Stimulated activated CD4-positive, alpha-beta T cell treated with anti-CD3 and anti-CD28 coated beads, Interleukin-12 subunit alpha, Interleukin-12 subunit beta, amount 100 ng/mL, for 48 hours (primary cell): ENCODE results near the gene EVC.

Experiments
- DNase-seq, 3 donors: peaks; one replicate each; pipeline ENCODE4 v3.0.0-alpha.2; 2020; ENCODE audit warnings: low read depth in 2 of 3, low spot score in 1 of 3

EVC gene

DNA sequence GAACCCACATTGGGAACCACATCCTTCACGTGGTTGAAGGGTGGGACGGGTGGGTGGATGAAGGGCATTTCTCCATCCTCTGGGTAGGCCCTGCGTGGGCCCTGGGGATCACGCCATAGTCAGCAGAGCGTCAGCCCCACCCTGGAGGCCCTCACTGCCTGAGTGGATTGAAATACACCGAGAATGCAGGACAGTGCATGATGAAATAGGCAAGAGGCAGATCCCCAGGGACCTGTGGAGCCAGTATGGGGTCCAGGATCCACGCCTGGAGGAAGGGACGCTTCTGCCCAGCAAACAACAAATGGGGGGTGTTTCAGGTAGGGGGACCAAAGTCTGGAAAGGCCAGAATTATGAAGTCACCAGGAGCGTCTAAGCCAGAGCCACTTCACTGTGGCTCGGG lies 19.4 kb downstream of the EVC start:
- DNase-seq, result no peak

DNA sequence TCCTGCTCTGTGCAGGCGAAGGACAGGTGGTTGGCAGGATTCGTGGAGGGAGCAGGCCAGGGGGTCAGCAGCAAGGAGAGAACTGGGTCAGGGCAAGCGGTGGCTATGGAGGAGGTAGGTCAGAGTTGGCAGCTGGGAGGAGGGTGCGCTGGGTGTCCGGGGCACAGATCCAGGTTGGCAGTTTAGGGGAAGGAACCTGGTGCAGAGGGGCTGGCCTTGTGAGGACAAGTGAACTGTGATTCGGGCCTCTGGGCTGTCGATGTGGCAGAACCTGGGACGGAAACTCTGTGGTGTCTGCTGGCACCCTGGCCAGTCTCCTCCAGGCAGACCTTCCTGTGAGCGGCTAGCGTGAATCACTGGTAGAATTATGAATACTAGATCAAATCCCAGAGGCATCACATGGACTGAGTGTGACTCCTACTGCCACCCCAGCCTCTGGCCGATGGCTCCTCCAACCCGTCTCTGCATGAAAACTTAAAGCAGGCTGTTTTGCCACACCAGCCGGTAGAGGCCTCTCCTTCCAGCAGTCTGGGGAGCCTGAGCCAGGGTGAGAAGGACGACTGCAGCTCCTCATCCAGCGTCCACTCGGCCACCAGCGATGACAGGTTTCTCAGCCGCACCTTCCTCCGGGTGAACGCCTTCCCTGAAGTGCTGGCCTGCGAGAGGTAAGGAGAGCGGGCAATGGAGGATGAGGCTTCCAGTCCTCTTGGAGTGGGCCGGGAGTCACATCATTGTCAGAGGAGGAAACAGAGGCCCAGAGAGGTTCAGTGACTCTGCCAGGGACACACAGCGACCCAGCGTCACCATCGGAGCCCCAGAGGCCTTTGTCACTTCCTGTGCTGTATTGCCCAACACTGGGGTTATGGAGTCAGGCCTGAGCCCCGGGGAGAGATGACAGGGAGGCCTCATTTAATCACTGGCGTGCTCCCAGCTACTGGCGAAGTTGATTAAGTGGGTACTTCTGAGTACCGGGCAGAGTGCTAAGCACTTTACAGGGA lies 20.3 kb downstream of the EVC start:
- no peak for DNase-seq

DNA sequence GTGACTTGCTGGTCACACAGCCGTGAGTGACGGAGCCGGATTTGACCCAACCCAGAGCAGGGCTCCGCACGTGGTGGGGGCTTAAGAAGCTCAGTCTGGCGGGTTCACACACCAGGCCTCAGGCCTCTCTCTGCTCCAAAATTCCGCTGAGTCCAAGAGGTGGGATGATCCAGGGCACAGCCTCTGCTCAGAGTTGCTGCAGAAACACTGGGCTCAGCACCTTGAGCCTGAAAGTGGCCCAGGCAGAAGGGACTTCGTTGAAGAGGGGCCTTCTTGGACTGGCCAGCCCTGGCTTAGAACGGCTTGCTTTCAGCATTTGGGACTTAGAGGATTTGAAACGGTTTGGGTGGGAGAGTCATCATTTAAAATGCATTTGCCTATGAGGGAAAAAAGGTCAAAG lies 21.2 kb downstream of the EVC start:
- no peak for DNase-seq

DNA sequence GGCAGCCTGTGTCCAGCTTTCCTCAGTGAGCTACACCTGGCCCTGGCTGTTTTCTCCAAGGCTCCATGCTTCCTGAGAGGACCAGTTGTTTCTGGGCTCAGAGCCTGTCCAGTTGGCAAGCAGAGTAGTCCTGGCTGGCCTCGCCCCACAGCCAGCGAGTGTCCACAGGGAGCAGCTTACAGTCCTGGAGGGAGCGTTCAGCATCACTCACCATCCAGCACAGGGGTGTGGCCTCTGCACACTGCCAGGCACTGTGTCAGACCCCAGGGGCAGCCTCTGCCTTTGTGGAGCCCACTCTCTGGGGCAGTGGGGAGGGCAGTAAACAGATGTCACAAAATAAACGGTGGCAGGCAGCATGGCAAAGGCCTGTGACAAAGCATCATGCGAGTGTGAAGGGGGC lies 23.9 kb downstream of the EVC start:
- no peak for DNase-seq

DNA sequence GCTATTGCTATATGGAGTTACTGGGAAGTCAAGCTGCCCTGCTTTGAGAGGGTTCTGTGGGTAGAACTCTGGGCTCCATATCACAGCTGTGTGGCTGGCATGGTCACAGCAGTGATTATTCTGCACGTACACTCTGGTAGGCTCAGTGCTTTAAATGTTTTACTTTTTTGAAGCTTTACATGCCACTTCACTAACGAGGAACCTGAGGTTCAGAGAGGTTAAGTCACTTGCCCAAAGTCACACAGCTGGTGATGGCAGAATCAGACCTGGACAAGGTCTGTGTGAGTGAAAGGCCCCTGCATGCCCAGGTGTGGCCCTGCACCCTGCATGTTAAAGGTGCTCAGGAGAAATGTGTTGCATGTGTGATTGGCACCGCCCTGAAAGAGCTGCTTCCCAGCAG lies 24.5 kb downstream of the EVC start:
- DNase-seq, result no peak

DNA sequence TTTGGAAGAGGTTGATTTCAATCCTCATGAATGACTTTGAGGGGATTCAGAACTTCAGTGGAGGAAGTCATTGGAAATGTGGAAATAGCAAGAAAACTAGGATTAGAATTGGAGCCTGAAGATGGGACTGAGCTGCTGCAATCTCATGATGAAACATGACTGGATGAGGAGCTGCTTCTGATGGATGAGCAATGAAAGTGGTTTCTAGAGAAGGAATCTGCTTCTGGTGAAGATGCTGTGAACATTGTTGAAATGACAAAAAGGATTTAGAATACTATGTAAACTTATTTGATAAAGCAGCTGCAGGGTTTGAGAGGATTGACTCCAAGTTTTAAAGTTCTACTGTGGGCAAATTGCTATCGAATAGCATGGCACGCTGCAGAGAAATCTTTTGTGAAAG lies 27.1 kb downstream of the EVC start:
- DNase-seq, result no peak

DNA sequence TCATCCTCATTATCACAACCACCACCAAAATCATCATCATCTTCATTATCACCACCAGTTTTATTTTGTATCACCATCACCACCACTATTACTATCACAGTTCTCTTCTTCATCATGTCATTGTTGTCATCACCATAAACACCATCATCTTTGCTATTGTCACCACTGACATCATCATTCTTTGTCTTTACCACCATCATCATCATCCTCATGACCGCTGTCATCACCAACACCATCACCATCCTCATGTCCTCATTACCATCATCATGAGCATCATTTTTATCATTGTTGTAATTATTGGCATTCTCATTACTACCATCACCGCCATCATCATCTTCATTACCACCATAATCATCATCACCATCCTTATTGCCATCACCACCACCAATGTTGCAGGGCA lies 31.4 kb downstream of the EVC start:
- DNase-seq, result no peak

DNA sequence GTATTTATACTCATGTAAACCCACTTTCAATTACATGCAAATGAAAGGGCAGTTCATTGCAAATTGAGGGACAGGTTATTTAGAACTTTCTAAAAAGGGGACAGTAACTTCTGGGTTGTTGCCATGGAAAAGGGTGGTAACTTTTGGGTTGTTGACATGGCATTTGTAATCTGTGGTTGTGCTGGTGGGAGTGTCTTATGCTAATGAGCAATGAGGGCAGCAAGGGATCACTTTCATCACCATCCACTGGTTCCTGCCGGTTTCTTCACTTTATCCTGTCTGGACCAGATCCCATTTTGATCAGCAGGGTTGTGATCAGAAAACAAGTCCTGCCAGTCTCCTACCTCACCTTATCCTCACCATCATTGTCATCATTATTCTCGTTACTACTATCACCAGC lies 32.0 kb downstream of the EVC start:
- DNase-seq, result no peak

DNA sequence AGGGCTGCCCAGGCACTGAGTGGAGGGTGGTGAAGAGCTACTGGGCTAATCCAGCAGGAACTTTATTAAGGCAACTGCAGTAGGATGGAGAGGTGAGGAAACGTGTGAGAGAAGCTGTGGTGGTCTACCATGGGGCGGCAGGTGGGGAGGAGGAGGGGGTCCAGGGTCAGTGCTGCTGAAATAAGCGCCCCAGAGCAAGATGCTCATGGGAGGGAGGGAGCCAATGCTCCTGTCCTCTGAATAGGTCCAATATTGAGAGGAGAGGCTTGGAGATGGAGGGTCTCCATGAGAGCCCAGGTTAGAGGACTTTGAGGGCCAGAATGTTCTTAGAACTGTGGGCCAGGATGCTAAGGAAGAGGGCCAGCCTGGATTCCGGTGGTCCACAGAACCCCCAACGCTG lies 35.2 kb downstream of the EVC start:
- DNase-seq, result no peak

DNA sequence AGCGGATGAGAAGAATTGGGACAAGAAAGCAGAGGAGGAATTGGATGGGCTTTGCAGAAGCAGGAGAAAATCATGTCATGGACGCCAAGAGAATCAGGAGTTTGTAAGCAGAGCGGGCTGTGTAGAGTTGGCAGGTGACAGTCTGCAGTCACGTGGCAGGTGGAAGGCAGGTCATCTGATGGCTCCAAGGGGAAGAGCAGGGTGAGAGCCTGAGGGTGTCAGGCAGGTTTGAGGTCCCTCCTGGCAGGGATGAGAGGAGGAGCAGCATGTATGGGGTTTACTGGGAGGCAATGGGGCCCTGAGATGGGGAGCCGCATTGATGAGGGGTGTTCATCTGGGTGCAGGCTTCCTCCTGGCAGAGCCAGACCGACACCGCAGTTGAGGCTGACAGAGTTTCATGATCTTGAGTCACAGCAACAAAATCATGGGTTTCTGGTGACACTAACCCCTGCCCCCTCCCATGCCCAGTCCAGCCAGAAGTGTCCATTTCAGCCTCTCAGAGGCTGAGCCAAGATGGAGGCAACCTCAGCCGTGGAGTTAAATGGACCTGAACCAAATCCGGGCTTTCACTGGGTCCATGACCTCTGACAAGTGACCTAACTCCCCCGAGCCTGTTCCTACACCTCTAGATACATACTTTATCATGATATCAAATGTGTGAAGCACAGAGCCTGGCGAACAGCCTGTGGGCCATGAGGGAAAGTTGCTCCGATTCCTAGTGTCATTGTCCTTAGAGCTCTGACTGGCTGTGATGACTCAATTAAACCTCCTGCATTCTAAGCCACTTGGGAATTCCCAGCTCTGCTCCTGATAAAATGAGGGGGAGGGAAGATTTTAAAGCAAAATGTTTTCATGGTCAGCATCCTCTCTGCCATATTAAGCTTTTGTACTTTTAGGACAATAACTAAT lies 36.1 kb downstream of the EVC start:
- no peak for DNase-seq

DNA sequence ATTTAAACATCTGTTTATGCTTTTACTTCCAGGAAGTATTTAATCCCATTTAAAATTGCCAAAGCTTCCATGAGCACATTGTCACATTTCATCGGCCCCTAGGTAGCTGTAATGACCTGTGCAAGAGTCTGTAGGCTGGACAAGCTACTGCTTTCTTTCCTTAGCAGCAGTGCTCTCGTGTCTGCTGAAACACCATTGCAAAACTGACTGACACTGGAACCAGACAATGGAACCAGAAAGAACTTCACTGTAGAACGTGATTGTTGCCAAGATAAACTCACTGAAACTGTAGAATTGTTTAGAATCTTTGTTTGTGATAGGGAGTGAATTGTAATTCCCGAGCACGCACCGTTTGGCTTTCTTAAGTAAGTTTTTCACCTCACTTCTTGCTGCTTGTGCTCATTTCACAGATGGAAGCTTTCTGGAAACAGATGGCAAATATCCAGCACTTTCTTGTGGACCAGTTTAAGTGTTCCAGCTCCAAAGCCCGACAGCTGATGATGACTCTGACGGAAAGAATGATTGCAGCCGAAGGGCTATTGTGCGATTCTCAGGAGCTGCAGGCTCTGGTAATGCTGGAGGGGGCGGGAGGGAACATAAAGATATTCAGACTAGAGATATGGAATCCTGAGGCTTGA lies 36.9 kb downstream of the EVC start:
- DNase-seq, result no peak

DNA sequence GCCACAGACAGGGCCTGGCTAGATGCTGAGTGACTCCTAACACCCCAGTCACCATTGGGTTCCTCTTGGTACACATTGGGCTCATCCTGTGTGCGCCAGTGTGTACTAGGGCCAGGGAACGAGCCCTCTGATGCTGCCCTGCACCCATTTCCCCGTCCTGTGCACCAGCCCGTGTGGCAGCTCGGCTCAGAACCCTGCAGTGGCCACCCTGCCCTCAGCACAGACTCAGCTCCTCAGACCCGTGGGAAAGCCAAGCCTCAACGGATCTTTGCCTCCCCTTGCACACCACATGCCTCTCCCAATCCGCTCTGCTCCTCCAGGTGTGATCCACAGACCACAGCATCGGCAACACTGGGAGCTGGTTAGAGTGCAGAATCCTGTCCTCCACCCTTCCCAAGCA lies 38.6 kb downstream of the EVC start:
- no peak for DNase-seq

DNA sequence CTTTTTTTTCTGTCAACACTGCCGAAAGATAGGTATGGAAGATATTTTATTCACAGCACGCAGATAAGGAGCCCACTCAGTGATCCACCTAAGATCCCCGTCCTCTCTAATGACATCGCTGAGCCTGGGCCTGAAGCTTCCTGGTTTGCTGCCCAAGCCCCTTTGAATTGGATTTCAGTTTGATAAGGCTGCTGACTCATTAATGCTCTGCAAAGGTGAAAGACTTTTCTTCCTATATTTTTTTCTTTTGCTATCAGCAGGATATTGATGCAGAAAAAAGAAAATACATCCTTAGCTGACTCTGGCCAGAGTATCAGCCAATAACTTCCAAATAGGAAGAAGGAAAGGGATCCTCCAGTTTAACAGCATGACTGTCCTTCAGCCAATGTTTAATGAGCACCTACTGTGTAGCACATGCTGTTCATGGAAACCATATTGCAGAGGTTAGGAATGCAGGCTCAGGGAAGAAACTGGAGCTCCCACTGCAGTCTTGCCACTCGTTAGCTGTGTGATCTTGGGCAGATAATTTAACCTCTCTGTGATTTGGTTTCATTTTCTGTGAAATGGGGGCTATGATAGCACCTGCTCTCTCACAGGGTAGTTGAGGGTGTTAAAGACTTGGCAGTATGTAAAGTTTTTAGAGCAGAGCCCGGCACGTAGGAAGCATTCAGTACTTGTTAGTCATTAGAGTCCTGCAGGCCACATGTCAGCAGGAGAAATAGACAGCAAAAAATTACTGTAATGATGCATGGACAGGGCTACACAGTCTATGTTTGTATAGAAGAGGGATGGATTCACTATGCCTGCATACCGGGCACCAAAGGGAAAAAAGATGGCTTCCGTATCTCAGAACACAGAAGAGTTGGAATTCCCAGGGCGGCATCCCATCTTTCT lies 39.3 kb downstream of the EVC start:
- no peak for DNase-seq

DNA sequence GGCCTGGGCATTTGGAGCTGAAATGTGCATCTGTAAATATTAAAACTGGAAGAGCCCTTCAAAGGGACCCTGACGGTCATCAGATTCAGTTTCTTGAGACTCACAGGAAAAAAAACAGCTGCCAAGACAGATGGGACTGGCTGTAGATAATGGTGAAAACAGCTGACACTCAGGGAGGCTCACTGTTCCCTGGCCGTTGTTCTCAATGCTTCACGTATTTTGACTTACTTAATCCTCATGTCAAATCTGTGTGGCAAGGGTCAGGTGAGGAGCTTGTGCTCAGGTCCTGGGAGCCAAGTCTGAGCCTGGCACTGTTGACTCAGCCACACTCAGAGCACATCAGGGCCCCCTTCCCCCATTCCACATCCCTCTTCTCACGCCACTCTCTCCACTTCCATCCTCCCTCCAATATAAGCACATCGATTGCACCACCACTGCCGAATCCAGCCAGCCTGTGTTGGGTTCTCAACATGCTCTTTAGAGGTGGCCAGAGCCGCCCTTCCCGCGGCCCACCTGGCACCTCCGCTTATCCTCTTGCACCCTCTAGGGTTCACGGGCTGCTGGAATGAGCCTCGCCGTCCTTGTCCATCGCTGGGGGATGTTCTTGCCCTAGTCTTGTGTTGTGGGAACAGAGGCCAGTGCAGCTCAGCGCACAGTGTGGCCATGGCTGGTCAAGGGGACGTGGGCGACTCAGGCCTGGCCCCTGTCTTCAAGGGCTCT lies 40.1 kb downstream of the EVC start:
- DNase-seq, result no peak

DNA sequence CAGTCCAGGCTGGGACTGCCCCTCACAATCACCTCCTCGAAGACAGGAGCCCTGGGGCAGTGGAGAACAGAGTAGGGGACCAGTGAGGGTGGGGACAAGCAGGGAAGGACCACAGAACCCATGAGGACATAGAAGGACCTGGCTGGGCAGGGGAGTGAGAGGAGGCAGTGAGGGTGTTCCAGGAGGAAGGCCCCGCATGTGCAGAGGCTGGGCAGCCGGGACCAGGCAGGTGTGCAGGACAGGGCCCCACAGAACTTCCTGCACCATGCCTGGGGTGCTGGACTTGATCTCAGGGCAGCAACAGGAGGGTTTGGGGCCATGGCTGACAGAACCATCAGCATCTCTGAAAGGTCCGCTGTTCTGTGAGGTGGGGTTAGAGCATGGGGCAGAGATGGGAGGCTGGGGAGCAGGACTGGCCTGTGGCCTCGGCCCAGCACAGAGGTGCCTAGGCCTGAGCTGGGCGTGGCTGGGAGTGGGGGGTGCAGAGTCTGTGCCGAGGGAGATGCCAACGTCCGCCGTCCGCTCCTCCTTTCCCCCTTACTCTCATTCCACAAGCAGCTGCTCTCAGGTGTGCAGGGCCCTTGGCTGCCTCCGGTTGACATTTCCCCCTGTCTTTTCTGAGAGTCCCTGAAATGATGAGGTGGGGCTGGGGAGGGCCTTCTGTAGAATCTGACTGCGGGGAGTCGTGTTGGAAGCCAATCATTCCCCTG lies 40.8 kb downstream of the EVC start:
- no peak for DNase-seq

DNA sequence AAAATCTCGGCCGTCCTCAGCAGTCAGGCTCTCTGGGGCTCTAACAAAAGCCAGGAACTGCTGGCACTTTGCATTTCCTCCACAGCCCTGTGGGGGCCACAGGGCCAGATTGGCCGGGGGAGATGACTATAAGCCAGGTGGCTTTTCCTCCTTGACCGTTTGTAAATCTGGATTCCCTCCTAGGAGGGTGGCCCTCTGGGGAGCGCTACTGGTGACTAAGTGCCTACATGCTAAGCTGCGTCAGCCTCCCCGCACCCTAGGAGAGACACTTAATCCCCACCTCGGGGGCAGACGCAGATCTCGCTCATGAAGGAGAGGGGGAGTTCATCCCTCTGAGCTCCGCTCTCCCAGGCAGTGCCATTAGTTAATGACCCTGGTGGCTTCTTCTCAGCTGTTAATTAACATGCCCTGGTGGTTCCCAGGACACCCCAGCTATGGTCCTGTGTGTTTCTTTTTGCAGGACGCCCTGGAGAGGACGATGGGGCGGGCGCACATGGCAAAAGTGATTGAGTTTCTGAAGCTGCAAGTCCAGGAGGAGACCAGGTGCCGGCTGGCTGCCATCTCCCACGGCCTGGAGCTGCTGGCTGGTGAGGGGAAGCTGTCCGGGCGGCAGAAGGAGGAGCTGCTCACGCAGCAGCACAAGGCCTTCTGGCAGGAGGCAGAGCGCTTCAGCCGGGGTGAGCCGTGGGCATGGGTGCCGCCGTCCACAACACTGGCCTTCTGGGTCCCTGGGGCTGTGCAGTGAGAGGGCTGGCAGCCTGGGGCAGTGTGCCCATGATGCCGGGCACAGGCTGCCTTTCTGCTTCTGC lies 41.6 kb downstream of the EVC start:
- no peak for DNase-seq

DNA sequence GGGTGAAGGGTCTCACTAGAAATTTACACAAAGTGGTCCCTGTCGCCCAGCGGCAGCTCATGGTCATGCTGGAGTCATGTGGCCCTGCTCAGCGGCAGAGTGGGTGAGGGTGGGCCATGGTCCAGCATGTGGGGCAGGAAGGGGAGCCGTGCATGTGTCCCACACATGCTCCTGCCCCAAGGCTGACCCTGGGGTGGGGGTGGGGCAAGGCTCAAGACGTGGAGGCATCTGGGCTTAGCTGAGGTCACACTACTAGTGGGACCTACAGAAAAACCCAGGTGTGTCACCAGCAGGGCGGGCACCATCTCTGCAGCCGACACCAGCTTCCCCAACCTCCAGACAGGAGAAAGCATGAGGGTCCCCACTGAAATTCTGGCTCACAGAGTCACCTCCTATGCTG lies 42.4 kb downstream of the EVC start:
- no peak for DNase-seq

DNA sequence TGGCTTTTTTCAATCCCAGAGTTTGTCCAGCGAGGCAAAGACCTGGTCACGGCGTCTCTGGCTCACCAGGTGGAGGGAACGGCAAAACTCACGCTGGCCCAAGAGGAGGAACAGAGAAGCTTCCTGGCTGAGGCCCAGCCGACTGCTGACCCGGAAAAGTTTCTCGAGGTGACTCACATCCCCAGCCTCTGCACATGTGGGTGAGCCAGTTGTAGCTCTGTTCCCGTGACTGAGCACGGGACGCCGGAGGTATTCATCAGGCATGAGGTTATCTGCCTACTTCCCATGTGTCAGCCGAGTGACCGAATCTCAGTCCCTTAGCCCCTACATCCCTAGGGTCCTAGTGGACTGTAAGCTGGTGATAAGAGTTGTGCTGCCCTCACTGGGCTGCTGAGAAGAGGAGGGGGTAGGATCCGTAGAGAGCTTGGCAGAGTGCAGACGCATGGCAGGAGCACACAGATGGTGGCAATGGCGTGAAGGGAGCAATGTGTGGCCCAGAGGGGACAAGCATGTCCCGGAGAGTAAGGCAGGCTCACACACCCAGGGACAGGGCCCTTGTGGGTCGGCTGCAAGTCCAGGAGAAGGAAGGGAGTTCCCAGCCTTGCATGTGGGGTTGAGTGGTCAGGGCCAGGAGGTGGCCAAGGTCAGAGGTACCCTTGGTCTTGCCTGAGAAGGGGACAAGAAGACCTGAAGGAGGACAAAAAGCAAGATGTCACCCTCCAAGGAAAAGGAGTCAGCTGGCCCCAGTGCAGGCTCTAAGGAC lies 42.9 kb downstream of the EVC start:
- DNase-seq, result no peak
